HG02623 (cell line): ENCODE data around the gene FERMT1.
A peak's percentile ranks its signal among the peaks of the same experiment; 100 is the strongest.

ENCODE experiments used
- ATAC-seq: cut with Tn5 transposase; IDR thresholded peaks from one replicate; pipeline ENCODE4 v1.9.1; 2021; ENCODE audit warnings: moderate library complexity; ENCODE audit not compliant: unreplicated experiment

Gene FERMT1

GRCh38 chr20:6122873-6123648 is at the start of gene FERMT1:
Gene FERMT1 (minus strand): TSS chr20:6123030. CDS start chr20:6119554, 3,476 bp downstream.
- ATAC-seq: no peak

GRCh38 chr20:6169251-6169650 is 46.4 kb upstream of the FERMT1 start:
- ATAC-seq: no peak

GRCh38 chr20:6168204-6168603 is 45.4 kb upstream of the FERMT1 start:
- no peak for ATAC-seq

- no peak for ATAC-seq
Observed at GRCh38 chr20:6165346-6165745, 42.5 kb upstream of the FERMT1 start.

- no peak for ATAC-seq
Observed at GRCh38 chr20:6164421-6165341, 41.9 kb upstream of the FERMT1 start.

GRCh38 chr20:6160736-6161135 is 37.9 kb upstream of the FERMT1 start:
- no peak for ATAC-seq

GRCh38 chr20:6157345-6157744 is 34.5 kb upstream of the FERMT1 start:
- no peak for ATAC-seq

GRCh38 chr20:6152777-6153176 is 29.9 kb upstream of the FERMT1 start:
- no peak for ATAC-seq

- ATAC-seq: no peak
Observed at GRCh38 chr20:6148073-6148472, 25.2 kb upstream of the FERMT1 start.

- ATAC-seq: peak; percentile 87
Observed at GRCh38 chr20:6142348-6142993, 19.6 kb upstream of the FERMT1 start.

GRCh38 chr20:6140947-6141346 is 18.1 kb upstream of the FERMT1 start:
- no peak for ATAC-seq

- ATAC-seq: no peak
Observed at GRCh38 chr20:6135347-6135746, 12.5 kb upstream of the FERMT1 start.

- no peak for ATAC-seq
Observed at GRCh38 chr20:6134592-6134991, 11.8 kb upstream of the FERMT1 start.

GRCh38 chr20:6130045-6130444 is 7.2 kb upstream of the FERMT1 start:
- ATAC-seq: no peak

- no peak for ATAC-seq
Observed at GRCh38 chr20:6127825-6128224, 5.0 kb upstream of the FERMT1 start.

GRCh38 chr20:6126846-6127245 is 4.0 kb upstream of the FERMT1 start:
- ATAC-seq: no peak

- no peak for ATAC-seq
Observed at GRCh38 chr20:6123649-6124014, 802 bp upstream of the FERMT1 start.

GRCh38 chr20:6122111-6122872 is 538 bp downstream of the FERMT1 start:
- no peak for ATAC-seq

GRCh38 chr20:6121504-6121903 is 1.3 kb downstream of the FERMT1 start:
- no peak for ATAC-seq

GRCh38 chr20:6120491-6120988 is 2.3 kb downstream of the FERMT1 start:
- no peak for ATAC-seq

- no peak for ATAC-seq
Observed at GRCh38 chr20:6116758-6117157, 6.1 kb downstream of the FERMT1 start.
